ENCODE results near the gene COL6A2.

DNA sequence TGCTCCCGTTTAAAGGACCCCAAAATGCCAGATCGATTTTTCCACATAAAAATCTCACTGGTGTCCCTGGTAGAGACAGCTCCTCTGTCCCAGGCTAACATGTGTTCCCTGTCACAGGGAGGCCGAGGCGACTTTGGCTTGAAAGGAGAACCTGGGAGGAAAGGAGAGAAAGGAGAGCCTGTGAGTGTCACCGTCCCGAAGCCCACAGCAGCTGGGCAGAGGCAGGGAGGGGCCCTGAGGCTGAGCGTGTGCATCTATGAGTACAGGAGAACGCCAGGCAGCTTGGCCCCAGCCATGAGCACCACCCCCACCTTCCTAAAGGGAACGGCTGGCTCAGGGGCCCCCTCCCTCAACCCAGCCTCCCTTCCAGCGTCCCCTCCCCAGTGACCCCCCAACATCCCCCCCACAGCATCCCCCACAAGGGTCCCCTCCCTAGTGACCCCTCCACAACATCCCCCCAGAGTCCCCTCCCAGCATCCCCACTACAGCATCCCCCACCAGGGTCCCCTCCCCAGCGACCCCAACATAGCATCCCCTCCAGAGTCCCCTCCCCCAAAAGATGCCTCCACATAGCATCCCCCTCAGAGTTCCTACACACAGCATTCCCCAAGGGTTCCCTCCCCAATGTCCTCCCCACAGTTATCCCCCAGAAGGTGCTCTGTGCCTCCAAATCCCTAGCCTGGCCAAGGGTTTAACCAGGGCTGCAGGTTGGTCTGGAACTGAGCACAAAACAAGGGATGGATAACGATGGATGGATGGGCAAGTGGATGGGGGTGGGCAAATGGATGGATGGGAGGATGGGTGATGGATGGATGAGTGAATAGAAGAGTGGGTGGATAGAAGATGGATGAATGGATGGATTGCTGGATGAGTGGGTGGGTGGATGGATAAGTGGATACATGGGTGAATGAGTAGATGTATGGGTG, 25.1 kb downstream of the COL6A2 start:
- TF ChIP-seq, protein P1, sequence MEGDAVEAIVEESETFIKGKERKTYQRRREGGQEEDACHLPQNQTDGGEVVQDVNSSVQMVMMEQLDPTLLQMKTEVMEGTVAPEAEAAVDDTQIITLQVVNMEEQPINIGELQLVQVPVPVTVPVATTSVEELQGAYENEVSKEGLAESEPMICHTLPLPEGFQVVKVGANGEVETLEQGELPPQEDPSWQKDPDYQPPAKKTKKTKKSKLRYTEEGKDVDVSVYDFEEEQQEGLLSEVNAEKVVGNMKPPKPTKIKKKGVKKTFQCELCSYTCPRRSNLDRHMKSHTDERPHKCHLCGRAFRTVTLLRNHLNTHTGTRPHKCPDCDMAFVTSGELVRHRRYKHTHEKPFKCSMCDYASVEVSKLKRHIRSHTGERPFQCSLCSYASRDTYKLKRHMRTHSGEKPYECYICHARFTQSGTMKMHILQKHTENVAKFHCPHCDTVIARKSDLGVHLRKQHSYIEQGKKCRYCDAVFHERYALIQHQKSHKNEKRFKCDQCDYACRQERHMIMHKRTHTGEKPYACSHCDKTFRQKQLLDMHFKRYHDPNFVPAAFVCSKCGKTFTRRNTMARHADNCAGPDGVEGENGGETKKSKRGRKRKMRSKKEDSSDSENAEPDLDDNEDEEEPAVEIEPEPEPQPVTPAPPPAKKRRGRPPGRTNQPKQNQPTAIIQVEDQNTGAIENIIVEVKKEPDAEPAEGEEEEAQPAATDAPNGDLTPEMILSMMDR (IDR thresholded peaks at IDR 0.05), result no peak
- no peak for TF ChIP-seq EZH2 (IDR thresholded peaks at IDR 0.05)

Data from neural progenitor cell (in vitro differentiated cells).